Fibroblast of peridontal ligament (primary cell): ENCODE data around the gene ENO2.

Experiments
- DNase-seq: peaks from one replicate; pipeline ENCODE4 v3.0.0-alpha.2; 2010; ENCODE audit errors: extremely low read depth

ENO2 gene

DNA sequence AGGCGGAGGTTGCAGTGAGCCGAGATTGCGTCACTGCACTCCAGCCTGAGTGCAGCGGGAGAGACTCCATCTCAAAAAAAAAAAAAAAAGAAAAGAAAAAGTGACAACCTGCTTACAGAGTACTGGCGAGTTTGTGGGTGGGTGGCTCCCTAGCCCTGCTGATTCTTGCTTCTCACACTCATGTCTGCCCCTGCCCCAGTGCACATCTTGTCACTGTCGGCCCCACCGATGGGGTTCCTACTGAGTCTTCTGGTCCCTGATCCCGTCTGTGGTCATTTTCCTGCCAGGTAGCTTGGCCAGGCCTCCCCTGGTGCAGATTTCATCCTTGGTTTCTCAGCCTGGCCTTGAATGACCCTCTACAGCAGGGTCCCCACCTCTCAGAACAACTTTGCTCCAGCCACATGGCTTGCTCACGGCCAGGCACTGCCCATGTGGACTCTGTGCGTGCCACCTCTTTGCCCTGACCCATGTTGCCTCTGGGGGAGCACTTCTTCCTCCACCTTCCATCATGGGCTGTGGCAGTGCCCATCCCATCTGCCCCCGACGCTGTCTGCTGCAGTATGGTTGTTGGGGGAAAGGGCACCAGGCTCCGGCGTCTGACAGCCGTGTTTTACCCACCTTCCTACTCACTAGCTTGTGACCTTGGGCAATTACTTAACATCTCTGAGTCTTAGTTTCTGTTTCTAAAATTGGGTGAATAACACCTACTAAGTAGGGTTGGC, 34.7 kb downstream of the ENO2 start:
- DNase-seq = no peak

DNA sequence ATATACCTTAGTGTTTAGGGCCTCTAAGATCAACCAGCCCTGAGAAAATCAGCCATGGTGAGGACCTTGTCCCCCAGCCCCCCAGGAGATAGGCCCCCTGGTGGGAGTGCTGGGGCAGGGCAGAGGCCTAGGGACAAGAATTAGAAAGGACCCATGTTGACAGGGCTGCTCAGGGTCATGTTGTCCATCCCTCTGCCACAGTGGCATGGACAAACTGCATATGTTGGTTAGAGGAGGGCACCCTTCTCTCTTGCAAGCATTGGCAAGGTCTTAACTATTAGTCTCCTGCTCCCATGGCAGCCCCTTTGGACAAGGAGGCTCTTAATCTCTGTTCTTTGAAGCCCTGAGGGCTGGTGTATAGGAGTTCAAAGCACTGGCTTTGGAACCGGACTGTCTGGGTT, 36.0 kb downstream of the ENO2 start:
- no peak for DNase-seq

DNA sequence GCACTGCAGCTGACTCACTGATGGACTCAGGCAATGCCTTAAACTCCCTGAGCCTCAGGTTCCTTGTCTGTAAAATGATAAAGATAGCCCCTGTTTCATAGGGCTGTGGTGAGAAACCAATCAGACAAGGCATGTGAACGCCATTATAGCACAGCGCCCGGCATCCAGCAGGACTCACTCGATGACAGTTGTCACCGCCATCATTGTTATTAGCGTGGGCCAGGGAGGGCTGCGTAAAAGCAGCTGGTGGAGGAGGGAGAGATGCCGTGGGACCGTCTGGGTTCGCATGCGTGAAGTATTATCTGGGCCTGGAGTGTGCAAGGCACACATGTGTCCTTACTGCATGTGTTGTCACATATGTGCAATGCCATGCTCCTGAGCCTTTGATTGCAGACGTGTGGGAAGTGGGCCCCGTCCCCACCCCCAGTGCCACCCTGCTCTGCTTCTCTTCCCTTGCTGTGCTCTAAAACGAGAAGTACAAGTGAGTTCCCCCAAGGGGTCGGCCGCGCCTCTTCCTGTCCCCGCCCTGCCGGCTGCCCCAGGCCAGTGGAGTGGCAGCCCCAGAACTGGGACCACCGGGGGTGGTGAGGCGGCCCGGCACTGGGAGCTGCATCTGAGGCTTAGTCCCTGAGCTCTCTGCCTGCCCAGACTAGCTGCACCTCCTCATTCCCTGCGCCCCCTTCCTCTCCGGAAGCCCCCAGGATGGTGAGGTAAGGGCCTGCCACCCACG, 36.6 kb downstream of the ENO2 start, which contains the start of gene PTPN6:
Gene PTPN6, plus strand, starts transcription at position 546 of the 730 bp plus-strand sequence. Its CDS starts 157 bp downstream, at position 703.
- no peak for DNase-seq

DNA sequence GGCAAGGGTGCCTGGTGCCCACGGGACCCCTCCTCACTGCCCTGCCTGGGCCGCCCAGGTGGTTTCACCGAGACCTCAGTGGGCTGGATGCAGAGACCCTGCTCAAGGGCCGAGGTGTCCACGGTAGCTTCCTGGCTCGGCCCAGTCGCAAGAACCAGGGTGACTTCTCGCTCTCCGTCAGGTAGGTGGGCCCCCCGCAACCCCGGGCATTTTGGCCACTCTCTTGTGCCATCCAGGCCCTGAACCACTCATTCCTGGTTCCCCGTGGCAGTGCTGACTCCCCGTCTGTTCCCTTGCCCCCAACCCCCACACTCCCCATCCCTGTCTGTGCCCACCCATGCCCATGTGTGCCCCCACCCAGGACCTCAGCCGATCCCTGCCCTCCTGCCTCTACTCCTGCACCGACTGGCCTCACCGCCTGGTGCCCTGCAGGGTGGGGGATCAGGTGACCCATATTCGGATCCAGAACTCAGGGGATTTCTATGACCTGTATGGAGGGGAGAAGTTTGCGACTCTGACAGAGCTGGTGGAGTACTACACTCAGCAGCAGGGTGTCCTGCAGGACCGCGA, 37.3 kb downstream of the ENO2 start:
- DNase-seq = no peak

DNA sequence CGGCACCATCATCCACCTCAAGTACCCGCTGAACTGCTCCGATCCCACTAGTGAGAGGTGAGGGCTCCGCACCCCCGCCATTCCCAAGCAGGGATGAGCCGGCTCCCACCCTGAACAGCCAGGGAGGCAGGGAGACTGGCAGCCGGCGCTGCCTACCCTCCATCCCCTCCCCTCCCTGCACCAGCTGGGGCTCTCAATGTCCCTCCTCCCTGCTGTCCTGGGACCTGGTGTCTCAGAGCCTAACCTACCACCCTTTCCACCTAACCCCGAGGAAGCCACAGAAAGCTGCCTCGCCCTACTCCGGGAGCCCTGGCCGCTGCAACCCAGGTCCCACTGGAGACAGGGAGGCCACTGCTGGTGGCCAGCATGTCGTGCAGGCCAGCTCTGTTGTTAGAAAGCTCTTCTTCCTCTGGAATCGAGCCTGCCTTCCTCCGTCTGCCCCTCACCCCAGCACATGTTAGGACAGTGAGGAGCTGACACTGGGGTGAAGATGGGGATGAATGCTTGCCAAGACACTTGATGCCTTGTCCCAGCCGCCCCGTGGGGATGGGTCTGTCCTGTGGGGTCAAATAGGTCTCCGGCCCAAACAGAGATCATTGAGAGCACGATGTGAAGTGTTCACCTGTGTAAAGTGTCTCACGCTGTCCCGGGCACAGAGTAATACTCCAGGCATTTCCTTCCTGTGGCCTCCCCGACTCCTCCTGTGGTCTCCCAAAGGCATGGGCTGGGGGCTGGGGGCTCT, 37.9 kb downstream of the ENO2 start:
- DNase-seq = no peak

DNA sequence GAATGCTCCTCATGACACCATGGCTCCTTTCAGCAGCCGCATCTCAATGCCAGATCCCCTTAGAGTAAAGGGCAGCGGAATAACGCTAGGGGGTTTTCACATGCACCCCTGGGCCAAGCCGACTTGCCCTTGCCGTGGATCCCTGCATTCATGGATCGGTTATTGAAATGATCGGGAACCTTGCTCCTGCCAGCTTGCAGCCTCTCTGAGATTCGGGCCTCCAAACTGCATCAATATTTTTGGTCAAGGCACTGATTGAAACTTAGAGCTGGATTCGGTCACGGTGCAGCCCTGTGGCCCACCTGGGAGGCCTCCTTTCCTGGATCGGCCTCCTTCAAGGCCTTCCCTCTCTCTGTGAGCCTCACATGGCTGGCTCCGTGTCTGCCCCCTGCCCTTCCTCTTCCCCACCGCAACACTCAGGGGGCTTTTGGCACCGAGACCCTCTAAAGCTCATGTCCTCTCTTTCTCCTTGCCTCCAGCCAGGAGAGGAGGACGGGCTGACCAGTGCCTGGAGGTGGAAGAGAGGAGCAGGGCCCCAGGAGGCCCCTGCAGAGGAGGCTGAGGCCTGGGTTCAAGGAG, 38.6 kb downstream of the ENO2 start:
- DNase-seq = no peak

DNA sequence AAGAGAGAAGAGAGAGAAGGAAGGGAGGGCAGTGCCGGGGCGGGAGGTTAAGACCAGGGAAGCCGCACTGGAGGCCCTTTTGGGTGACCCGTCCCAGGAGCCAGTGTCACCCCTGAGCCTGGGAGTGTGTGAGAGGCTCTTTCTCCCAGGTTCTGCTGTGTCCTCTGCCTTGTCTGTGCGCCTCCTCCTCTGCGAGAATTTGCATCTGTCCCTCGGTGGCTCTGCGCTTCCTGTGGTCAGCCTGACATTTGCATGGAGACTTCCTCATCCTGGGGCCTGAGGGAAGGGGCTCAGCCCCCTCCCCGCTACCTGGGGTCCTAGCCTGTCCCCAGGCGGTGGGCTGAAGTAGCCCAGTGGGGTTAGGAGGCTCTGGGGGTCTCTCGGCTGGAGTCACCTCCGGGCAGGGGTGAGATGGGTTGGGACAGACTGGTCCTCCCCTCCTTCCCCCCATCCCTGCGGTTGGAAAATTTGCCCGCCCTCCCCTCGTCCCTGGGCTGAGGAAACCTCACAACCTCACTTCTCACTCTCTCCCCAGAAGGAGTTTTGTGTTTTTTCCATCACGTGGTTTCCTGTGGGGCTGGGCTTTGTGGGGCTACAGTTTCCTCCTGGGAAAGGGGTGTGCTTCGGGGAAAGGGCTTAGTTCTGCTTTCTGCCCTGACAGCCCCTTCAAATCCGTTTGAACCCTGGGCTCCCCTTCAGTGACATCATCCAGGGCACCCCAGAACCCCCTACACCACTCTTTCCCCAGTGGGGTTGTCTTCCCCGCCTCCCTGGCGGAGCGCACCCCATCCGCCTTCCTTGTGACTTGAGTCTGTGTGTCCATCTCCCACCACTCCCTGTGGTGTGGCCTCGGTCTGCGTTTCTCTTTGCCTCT, 39.3 kb downstream of the ENO2 start:
- peak; percentile 63 for DNase-seq

DNA sequence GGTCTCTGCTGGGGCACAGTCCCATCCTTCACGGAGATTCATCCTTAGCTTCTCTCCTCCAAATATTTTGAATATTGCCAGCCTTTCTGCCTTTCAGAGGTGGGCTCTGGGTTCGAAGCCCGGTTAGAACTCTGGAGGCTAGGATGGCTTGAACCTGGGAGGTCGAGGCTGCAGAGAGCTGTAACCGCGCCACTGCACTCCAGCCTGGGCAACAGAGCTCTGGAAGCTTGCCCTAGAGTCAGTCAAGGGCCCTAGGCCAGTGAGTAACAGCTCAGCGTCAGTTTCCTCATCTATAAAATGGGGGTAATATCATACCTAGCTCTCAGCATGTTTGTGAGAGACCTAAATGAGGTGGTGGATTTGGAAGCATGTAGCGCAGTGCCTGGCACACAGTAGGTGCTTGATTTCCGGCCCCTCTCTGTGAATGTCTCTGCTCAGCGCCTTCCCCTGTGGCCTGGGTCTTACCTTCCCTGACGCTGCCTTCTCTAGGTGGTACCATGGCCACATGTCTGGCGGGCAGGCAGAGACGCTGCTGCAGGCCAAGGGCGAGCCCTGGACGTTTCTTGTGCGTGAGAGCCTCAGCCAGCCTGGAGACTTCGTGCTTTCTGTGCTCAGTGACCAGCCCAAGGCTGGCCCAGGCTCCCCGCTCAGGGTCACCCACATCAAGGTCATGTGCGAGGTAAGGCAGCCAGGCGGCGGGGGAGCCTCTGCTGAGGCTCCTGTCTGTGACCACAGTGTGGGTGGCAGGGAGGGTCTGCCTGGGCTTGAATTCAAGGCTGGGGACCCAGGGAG, 40.1 kb downstream of the ENO2 start:
- no peak for DNase-seq

DNA sequence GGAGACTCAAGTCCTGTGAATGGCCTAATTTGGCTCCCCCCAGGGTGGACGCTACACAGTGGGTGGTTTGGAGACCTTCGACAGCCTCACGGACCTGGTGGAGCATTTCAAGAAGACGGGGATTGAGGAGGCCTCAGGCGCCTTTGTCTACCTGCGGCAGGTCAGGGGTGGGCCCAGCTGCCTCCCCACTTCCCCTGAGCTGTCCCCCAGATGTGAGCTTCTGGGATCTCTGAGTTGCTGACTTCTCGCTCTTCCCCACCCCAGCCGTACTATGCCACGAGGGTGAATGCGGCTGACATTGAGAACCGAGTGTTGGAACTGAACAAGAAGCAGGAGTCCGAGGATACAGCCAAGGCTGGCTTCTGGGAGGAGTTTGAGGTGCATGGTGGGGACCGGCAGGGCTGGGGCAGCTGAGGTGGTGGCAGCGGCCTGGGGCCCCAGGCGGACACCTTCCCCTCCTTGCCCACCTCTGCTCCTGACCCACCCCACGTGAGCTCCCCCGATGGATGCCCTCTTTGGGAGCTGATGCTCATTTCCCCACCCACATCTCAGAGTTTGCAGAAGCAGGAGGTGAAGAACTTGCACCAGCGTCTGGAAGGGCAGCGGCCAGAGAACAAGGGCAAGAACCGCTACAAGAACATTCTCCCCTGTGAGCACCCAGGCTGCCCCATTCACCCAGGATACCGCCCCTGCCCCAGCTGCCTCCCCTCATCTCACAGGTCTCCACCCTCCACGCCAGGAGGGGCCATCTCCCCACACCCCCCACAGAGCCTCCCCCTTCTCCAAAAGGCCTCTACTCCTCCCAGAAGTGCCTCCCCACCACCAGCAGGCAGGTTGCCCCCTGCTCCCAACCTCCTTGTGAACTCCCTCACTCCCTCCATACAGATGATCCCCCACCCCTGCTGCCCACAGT, 41.0 kb downstream of the ENO2 start:
- DNase-seq = no peak

DNA sequence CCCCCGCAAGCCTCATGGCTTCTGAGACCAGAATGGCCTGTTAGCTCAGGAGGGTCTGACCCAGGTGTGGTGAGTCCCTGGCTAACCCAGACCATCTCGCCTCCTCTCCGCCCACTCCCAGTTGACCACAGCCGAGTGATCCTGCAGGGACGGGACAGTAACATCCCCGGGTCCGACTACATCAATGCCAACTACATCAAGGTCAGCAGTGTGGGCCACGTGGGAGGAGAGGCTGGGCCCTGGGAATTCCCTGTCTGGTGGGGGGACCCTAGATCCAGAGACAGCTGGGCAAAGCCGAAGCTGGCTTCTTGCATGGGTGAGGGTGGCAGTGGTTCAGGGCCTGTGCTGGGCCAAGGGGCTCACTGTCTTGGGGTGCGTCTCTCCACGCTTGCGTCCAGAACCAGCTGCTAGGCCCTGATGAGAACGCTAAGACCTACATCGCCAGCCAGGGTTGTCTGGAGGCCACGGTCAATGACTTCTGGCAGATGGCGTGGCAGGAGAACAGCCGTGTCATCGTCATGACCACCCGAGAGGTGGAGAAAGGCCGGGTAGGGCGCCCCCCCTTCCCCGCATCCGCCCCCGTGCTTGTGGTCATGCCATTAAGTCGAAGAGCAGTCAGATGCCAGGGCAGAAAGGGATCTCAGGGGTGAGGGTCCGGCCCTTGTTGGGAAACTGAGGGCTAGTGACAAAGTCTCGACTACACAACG, 41.8 kb downstream of the ENO2 start:
- DNase-seq = no peak

DNA sequence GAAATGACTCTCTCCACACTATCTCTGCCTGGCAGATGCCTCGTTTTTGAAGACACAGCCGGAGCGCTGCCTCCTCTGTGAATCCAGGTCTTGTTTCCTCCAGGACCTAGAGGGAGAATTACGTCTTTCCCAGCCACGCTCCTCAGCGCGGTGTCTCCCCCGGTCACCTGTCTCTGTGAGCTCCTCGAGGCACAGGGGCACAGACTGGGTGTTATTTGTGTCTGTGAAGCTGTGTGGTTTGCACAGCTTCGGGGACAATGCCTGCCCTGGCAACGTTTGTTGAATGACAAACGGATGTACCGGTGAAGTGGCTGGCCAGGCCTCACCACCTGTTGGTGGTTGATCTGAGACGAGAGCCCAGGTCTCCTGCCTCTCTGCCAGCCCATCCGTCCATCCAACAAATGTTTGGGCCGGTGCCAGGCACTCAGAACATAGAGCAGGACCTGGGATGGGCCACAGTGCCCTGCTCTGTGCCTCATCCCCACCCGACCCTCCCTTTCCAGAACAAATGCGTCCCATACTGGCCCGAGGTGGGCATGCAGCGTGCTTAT, 42.8 kb downstream of the ENO2 start:
- no peak for DNase-seq

DNA sequence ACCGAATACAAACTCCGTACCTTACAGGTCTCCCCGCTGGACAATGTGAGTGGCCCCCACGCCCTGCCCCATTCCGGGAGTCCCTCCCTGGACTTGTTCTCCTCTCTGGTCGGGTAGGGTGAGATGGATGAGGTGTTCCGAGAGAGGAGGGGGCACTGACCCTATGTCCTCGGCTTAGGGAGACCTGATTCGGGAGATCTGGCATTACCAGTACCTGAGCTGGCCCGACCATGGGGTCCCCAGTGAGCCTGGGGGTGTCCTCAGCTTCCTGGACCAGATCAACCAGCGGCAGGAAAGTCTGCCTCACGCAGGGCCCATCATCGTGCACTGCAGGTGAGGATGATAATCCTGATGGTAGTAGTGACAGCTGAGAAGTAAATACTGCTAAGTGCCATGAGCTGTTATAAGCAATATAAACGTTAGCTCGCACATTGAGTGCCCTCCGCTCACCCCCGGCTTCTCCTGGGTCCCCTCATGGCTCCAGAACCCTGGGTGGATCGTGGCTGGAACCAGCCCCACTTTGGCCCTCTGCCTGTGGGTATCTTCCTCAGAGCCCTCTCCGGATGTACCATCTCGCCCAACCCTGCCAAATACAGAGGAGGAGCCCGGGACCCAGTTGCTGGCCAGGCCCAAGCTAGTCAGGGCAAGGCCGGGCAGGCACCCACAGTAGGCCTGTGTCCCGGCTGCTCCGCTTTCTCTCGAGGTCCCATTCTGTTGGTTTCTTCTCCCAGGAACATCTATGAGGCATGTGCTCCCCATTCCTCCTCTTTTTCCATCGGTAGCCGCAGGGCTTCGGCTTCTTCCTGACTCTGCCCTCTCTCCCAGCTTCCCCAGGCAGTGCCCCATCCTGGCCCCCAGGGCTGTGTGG, 43.6 kb downstream of the ENO2 start:
- no peak for DNase-seq

DNA sequence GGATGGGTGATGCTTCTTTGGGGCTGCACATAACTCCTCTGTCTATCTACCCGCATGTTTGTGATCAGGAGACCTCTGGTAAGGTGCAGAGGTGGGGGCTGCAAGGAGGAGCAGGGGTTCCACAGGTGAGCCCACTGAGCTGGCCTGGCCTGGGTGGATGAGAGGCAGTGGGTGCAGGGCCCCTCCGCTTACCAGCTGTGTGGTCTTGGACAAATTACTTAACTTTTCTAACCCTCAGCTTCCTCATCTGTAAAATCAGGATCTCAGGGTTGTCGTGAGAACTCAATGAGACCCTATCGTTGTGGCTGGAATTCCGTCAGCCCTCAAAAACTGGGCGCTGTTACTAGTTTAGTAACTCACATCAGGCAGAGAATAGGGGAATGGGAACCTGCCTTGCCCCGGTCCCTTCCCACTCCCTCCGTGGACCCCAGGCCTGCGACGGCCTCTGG, 44.3 kb downstream of the ENO2 start:
- no peak for DNase-seq

DNA sequence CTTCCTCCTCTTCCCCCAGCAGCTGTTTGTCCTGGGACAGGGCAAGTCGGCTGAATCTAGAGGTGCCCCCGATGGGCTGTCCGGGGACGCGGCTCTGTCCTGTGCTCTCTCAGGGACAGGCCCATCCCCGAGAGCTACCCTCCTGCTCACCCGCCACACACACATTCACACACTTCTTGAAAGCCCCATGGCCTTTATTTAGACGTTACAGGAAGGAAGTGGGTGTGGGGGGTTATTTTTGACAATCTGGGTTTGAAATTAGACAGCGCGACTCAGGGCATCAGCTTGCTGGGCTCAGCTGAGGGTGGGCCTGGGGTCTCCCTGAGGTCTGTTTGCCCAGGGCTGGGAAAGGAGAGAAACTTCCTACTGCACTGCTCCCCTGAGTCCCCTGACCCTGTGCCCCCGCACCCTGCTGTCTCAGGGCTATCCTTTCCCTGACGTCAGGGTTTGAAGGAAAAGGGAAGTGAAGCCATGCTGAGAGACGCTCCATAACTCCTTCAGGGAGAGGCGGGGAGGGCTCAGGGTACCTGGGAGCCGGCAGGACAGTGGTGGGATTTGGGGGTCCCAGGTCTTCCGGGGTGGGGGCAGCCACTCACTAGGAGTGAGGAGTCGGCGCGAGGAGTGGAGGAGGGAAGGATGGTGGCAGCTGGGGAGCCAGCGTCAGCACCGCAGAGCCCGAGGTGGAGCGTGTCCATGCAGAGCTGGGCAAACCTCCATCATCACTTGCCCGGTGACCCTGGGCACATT, 44.9 kb downstream of the ENO2 start:
- DNase-seq = no peak

DNA sequence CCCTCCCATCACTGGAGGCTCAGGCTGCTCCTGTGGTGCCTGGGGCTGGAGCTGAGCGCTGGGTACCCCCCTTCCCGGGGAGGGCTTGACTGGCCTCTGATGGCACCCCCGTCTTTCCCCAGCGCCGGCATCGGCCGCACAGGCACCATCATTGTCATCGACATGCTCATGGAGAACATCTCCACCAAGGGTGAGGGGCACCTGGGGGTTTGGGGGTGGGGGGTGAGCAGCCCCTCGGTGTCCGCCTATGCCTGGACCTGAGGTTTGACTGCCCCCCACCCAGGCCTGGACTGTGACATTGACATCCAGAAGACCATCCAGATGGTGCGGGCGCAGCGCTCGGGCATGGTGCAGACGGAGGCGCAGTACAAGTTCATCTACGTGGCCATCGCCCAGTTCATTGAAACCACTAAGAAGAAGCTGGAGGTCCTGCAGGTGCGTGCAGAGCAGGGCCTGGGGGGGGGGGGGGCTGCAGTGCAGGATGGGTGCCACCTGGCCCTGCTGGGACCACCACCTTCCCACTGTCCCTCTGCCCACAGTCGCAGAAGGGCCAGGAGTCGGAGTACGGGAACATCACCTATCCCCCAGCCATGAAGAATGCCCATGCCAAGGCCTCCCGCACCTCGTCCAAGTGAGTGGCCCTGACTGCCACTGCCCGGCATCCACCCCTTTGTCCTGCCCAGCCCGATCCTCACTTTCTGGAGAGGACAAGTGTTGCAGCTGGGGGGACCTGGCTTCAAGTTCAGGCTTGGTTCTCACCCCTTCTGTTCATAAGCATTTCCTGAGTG, 45.6 kb downstream of the ENO2 start:
- DNase-seq = no peak
